Testis (tissue), 3 donors: ENCODE results near the gene P2RX1. TPM values are rescaled to one million over a fixed set of nuclear protein-coding genes. Genes with fewer than 3 reads are reported as not detected.

Source experiments
- DNase-seq: peaks from one replicate; pipeline ENCODE4 v3.0.0-alpha.2; 2019
- H3K27ac ChIP-seq, 2 donors: fragments of 200-600 bp; sonication (generic); one replicate each; pipeline ENCODE4 v1.5.1; 2019
- H3K27me3 ChIP-seq: fragments of 200-600 bp; sonication (generic); one replicate; pipeline ENCODE4 v1.5.1; 2019
- H3K36me3 ChIP-seq: fragments of 200-600 bp; sonication (generic); one replicate; pipeline ENCODE4 v1.5.1; 2017; ENCODE audit warnings: low read depth; ENCODE audit errors: missing control alignments
- H3K4me1 ChIP-seq: fragments of 200-600 bp; sonication (generic); one replicate; pipeline ENCODE4 v1.5.1; 2019
- H3K4me3 ChIP-seq, 2 donors: fragments of 200-600 bp; sonication (generic); one replicate each; pipeline ENCODE4 v1.5.1; 2017 to 2019
- H3K9me3 ChIP-seq: fragments of 200-600 bp; sonication (generic); one replicate; pipeline ENCODE4 v1.5.1; 2017
- CTCF ChIP-seq, 3 experiments: fragments of 450-650 bp in 2 of 3; fragments of 200-600 bp in 1 of 3; sonication (generic) in 1 of 3; IDR thresholded peaks; one replicate each; pipeline ENCODE4 v1.5.1; 2016 to 2019; ENCODE audit warnings: antibody characterized with exemption in 3 of 3, mild to moderate bottlenecking in 2 of 3, moderate library complexity in 1 of 3
- POLR2A ChIP-seq: fragments of 450-650 bp; IDR thresholded peaks from one replicate; pipeline ENCODE4 v1.6.1; 2017; ENCODE audit warnings: antibody characterized with exemption, mild to moderate bottlenecking, moderate library complexity
- WGBS, 2 donors: methylation state at CpG; one replicate each; pipeline ENCODE4 v1.1.5; 2018; 5-methylcytosine and 5-hydroxymethylcytosine counted together
- intact Hi-C: fragments of 100-400 bp; cut with DNase I; formaldehyde crosslinking; loops from one replicate; pipeline ENCODE4 v1.15.1; 2023; ENCODE audit warnings: low total_unique reads
- polyA plus RNA-seq: library from polyadenylated mRNA; stranded (reverse); fragments of 350-450 nt; fragmentation: Illumina TruSeq; extraction: RNeasy Lipid Tissue Mini Kit (QIAGEN cat#74804); gene quantifications from one replicate; pipeline ENCODE4 v1.2.3, GENCODE V29; 2014; ENCODE audit warnings: low read depth, low replicate concordance; ENCODE audit not compliant: insufficient read depth
- total RNA-seq, 2 donors: library from RNA; depleted of rRNA; stranded (reverse); fragments of >200 nt; gene quantifications; one replicate each; pipeline ENCODE4 v1.2.3, GENCODE V29; 2016

P2RX1 gene
- total and polyA plus RNA-seq, 3 donors from 2014 or later: 2.5 to 15.2 (median 5.0) TPM

GRCh38 chr17:3959921-3960601 lies 43.8 kb upstream of the P2RX1 start:
- no peak for TF ChIP-seq POLR2A
- no peak for TF ChIP-seq CTCF (IDR thresholded peaks at IDR 0.05)
- no peak for DNase-seq
- H3K27ac ChIP-seq: no peak overlapping the region
- no peaks in the 10 kb centered on the region for H3K36me3 ChIP-seq
- WGBS, 2 donors: 93 to 100% methylated on average over 5 to 14 of the region's 14 CpGs
- H3K27me3 ChIP-seq: no peaks in the 10 kb centered on the region
- no peak overlapping the region for H3K4me3 ChIP-seq
- intact Hi-C loops: no loop called here
- peaks cover 33% of the 10 kb centered on the region for H3K4me1 ChIP-seq
- H3K9me3 ChIP-seq: no peaks in the 10 kb centered on the region

- Histone ChIP-seq H3K4me1 (peaks cover 27% of the 10 kb centered on the region), H3K9me3 (no peaks in the 10 kb centered on the region), H3K4me3 (no peak overlapping the region), H3K36me3 (no peaks in the 10 kb centered on the region), H3K27ac (no peak overlapping the region), H3K27me3 (no peaks in the 10 kb centered on the region)
- 83 to 87% methylated on average over 13 to 15 of the region's 15 CpGs for WGBS, 2 donors
- TF ChIP-seq POLR2A (no peak), CTCF (IDR thresholded peaks at IDR 0.05) (no peak)
- intact Hi-C loops: no loop called here
- no peak for DNase-seq
These were observed 43.1 kb upstream of the P2RX1 start for GRCh38 chr17:3959295-3959899.

- Histone ChIP-seq H3K36me3 (no peaks in the 10 kb centered on the region), H3K4me3 (no peak overlapping the region), H3K9me3 (no peaks in the 10 kb centered on the region), H3K4me1 (peaks cover 20% of the 10 kb centered on the region), H3K27ac (no peak overlapping the region), H3K27me3 (no peaks in the 10 kb centered on the region)
- DNase-seq: no peak
- intact Hi-C loops: no loop called here
- TF ChIP-seq CTCF (IDR thresholded peaks at IDR 0.05) (no peak), POLR2A (no peak)
- WGBS, 2 donors: 81 to 84% methylated on average over 11 to 18 of the region's 18 CpGs
These were observed 41.7 kb upstream of the P2RX1 start for GRCh38 chr17:3957735-3958599.

GRCh38 chr17:3956983-3957382 lies 40.7 kb upstream of the P2RX1 start:
- Histone ChIP-seq H3K4me1 (peaks cover 15% of the 10 kb centered on the region), H3K9me3 (no peaks in the 10 kb centered on the region), H3K27ac (no peak overlapping the region), H3K4me3 (no peak overlapping the region), H3K27me3 (no peaks in the 10 kb centered on the region), H3K36me3 (no peaks in the 10 kb centered on the region)
- TF ChIP-seq CTCF (IDR thresholded peaks at IDR 0.05) (no peak), POLR2A (no peak)
- DNase-seq: no peak
- intact Hi-C loops: no loop called here
- WGBS, 2 donors: 75 to 97% methylated on average over 7 to 12 of the region's 12 CpGs
